GM18867 (cell line): ENCODE results near the gene NRXN3.

Experiments used
- ATAC-seq: cut with Tn5 transposase; IDR thresholded peaks from one replicate; pipeline ENCODE4 v1.9.1; 2021; ENCODE audit warnings: mild to moderate bottlenecking, moderate library complexity; ENCODE audit not compliant: unreplicated experiment

The NRXN3 gene

GRCh38 chr14:78697341-78697740, 527.2 kb downstream of the NRXN3 start:
- ATAC-seq: no peak

- no peak for ATAC-seq
These were observed 528.8 kb downstream of the NRXN3 start for GRCh38 chr14:78698991-78699390.

GRCh38 chr14:78700236-78700635, 530.1 kb downstream of the NRXN3 start:
- ATAC-seq: no peak

GRCh38 chr14:78701246-78701645, 531.1 kb downstream of the NRXN3 start:
- no peak for ATAC-seq

- ATAC-seq: no peak
These were observed 534.8 kb downstream of the NRXN3 start for GRCh38 chr14:78704965-78705364.

GRCh38 chr14:78705989-78706388, 535.8 kb downstream of the NRXN3 start:
- ATAC-seq: no peak

GRCh38 chr14:78709795-78710557, 539.8 kb downstream of the NRXN3 start:
- ATAC-seq: no peak

- no peak for ATAC-seq
These were observed 540.8 kb downstream of the NRXN3 start for GRCh38 chr14:78710963-78711362.

GRCh38 chr14:78713716-78714115, 543.5 kb downstream of the NRXN3 start:
- no peak for ATAC-seq

- ATAC-seq: no peak
These were observed 544.5 kb downstream of the NRXN3 start for GRCh38 chr14:78714711-78715110.

- no peak for ATAC-seq
These were observed 551.7 kb downstream of the NRXN3 start for GRCh38 chr14:78721756-78722480.

- no peak for ATAC-seq
These were observed 554.9 kb downstream of the NRXN3 start for GRCh38 chr14:78725086-78725485.

- no peak for ATAC-seq
These were observed 566.9 kb downstream of the NRXN3 start for GRCh38 chr14:78737116-78737515.

GRCh38 chr14:78737601-78738000, 567.4 kb downstream of the NRXN3 start:
- no peak for ATAC-seq

GRCh38 chr14:78746086-78746595, 576.0 kb downstream of the NRXN3 start:
- no peak for ATAC-seq

- no peak for ATAC-seq
These were observed 577.6 kb downstream of the NRXN3 start for GRCh38 chr14:78747813-78748212.

GRCh38 chr14:78752518-78753188, 582.5 kb downstream of the NRXN3 start:
- ATAC-seq: peak; percentile 65

GRCh38 chr14:78754059-78754458, 583.9 kb downstream of the NRXN3 start:
- no peak for ATAC-seq

- ATAC-seq: peak; percentile 66
These were observed 588.2 kb downstream of the NRXN3 start for GRCh38 chr14:78758333-78758732.

GRCh38 chr14:78762331-78762730, 592.2 kb downstream of the NRXN3 start:
- no peak for ATAC-seq

GRCh38 chr14:78763746-78764145, 593.6 kb downstream of the NRXN3 start:
- ATAC-seq: no peak

- no peak for ATAC-seq
These were observed 594.1 kb downstream of the NRXN3 start for GRCh38 chr14:78764240-78764639.
